PC-9 (cell line): ENCODE data around the gene ACTN2. TPM values are rescaled to one million over a fixed set of nuclear protein-coding genes. Genes with fewer than 3 reads are reported as not detected.

Experiments used
- BruUV-seq: library from RNA; stranded (reverse); fragments of 400-500 nt; replicated peaks from 2 replicates; lab custom pipeline; 2021; lab: Mats Ljungman, UMichigan
- CTCF ChIA-PET: fragments of 300-600 bp; sonication (Branson Sonifier 250); formaldehyde crosslinking; loops from one replicate; lab custom pipeline; 2022; ENCODE audit warnings: antibody characterized with exemption; lab: Charles Lee
- POLR2A ChIA-PET: fragments of 300-600 bp; sonication (Branson Sonifier 250); formaldehyde crosslinking; loops from one replicate; lab custom pipeline; 2022; ENCODE audit warnings: antibody characterized with exemption; ENCODE audit not compliant: unreplicated experiment; lab: Charles Lee
- DNase-seq, 2 experiments: peaks; one replicate each; pipeline versions ENCODE4 v3.0.0 to v3.0.0-alpha.2; 2015 to 2022; ENCODE audit warnings: mixed read lengths in 1 of 2
- H2AFZ ChIP-seq: fragments of 200-600 bp; sonication (generic); 2 replicates; pipeline ENCODE4 v1.8.1; 2017; ENCODE audit warnings: antibody characterized with exemption
- H3F3A ChIP-seq: fragments of 200-600 bp; sonication (generic); 2 replicates; pipeline ENCODE4 v1.8.1; 2017; ENCODE audit warnings: antibody characterized with exemption, mild to moderate bottlenecking, low read depth; ENCODE audit not compliant: insufficient read depth
- H3K27ac ChIP-seq: fragments of 200-600 bp; sonication (generic); 2 replicates; pipeline ENCODE4 v1.6.1; 2016; ENCODE audit warnings: mixed run types
- H3K27me3 ChIP-seq: fragments of 200-600 bp; sonication (generic); 2 replicates; pipeline ENCODE4 v1.6.1; 2016; ENCODE audit warnings: low read depth, mixed run types; ENCODE audit not compliant: insufficient read depth
- H3K36me3 ChIP-seq: fragments of 200-600 bp; sonication (generic); 2 replicates; pipeline ENCODE4 v1.6.1; 2016; ENCODE audit warnings: low read depth, mixed run types
- H3K4me1 ChIP-seq: fragments of 200-600 bp; sonication (generic); replicated peaks from 2 replicates; pipeline ENCODE4 v1.6.1; 2016; ENCODE audit warnings: mixed run types; ENCODE audit not compliant: insufficient read depth
- H3K4me2 ChIP-seq: fragments of 200-600 bp; sonication (generic); 2 replicates; pipeline ENCODE4 v1.6.1; 2017; ENCODE audit warnings: mixed run types
- H3K4me3 ChIP-seq: fragments of 200-600 bp; sonication (generic); 2 replicates; pipeline ENCODE4 v1.6.1; 2016; ENCODE audit warnings: mixed run types
- H3K79me2 ChIP-seq: fragments of 200-600 bp; sonication (generic); 2 replicates; pipeline ENCODE4 v1.6.1; 2017; ENCODE audit warnings: low read depth, mixed run types
- H3K9me2 ChIP-seq: fragments of 200-600 bp; sonication (generic); 2 replicates; pipeline ENCODE4 v1.8.1; 2017; ENCODE audit warnings: mild to moderate bottlenecking; ENCODE audit not compliant: insufficient read depth
- H3K9me3 ChIP-seq: fragments of 200-600 bp; sonication (generic); 2 replicates; pipeline ENCODE4 v1.8.1; 2016; ENCODE audit warnings: low read depth; ENCODE audit not compliant: insufficient read depth
- H4K20me1 ChIP-seq: fragments of 200-600 bp; sonication (generic); 2 replicates; pipeline ENCODE4 v1.8.1; 2017; ENCODE audit not compliant: insufficient read depth
- CTCF ChIP-seq: fragments of 200-600 bp; sonication (generic); conservative IDR thresholded peaks from 2 replicates; pipeline ENCODE4 v1.6.1; 2017; ENCODE audit warnings: mixed run types, antibody characterized with exemption, mild to moderate bottlenecking, moderate library complexity
- EZH2 ChIP-seq: fragments of 200-600 bp; sonication (generic); IDR thresholded peaks from 2 replicates; pipeline ENCODE4 v1.8.0; 2017; ENCODE audit warnings: antibody characterized with exemption, low read depth
- intact Hi-C: fragments of 100-400 bp; cut with micrococcal nuclease; formaldehyde crosslinking; loops from one replicate; pipeline ENCODE4 v1.10.0; 2022; ENCODE audit not compliant: unreplicated experiment
- total RNA-seq: library from RNA; stranded (reverse); gene quantifications from 2 replicates; pipeline ENCODE4 v1.2.3, GENCODE V29; 2021

Gene ACTN2
- total RNA-seq, 1 experiment from 2014 or later: not detected

- H3K4me3 ChIP-seq: no peak overlapping the region
- peaks cover 95% of the 10 kb centered on the region for H3K27me3 ChIP-seq
- H4K20me1 ChIP-seq: no peaks in the 10 kb centered on the region
- H3F3A ChIP-seq: no peaks in the 10 kb centered on the region
- no peaks in the 10 kb centered on the region for H3K36me3 ChIP-seq
- no peak for DNase-seq
- H3K4me2 ChIP-seq: no peak overlapping the region
- H2AFZ ChIP-seq: no peak overlapping the region
- no peaks in the 10 kb centered on the region for H3K79me2 ChIP-seq
- no peaks in the 10 kb centered on the region for H3K9me3 ChIP-seq
- intact Hi-C loops: no loop called here
- no peak overlapping the region for H3K27ac ChIP-seq
- TF ChIP-seq CTCF (no peak), EZH2 (no peak)
- no peaks in the 10 kb centered on the region for H3K4me1 ChIP-seq
- no TSS peak for BruUV-seq
- no peaks in the 10 kb centered on the region for H3K9me2 ChIP-seq
- ChIA-PET POLR2A (no interaction called here), CTCF (no interaction called here)
Observed at GRCh38 chr1:236724506-236724905, 38.2 kb downstream of the ACTN2 start.

- ChIA-PET CTCF (no interaction called here), POLR2A (no interaction called here)
- intact Hi-C loops: no loop called here
- Histone ChIP-seq H3K4me3 (no peak overlapping the region), H3K9me3 (no peaks in the 10 kb centered on the region), H3K27me3 (peaks cover 95% of the 10 kb centered on the region), H3F3A (no peaks in the 10 kb centered on the region), H3K36me3 (no peaks in the 10 kb centered on the region), H3K9me2 (no peaks in the 10 kb centered on the region), H4K20me1 (no peaks in the 10 kb centered on the region), H3K27ac (no peak overlapping the region), H3K79me2 (no peaks in the 10 kb centered on the region), H3K4me2 (no peak overlapping the region), H2AFZ (no peak overlapping the region), H3K4me1 (no peaks in the 10 kb centered on the region)
- no TSS peak for BruUV-seq
- no peak for TF ChIP-seq EZH2
- no peak for TF ChIP-seq CTCF
- DNase-seq: no peak
Observed at GRCh38 chr1:236725668-236726067, 39.4 kb downstream of the ACTN2 start.

GRCh38 chr1:236727521-236727920 is 41.2 kb downstream of the ACTN2 start:
- Histone ChIP-seq H3K9me3 (no peaks in the 10 kb centered on the region), H3K79me2 (no peaks in the 10 kb centered on the region), H3K4me2 (no peak overlapping the region), H3F3A (no peaks in the 10 kb centered on the region), H2AFZ (no peak overlapping the region), H3K9me2 (no peaks in the 10 kb centered on the region), H4K20me1 (no peaks in the 10 kb centered on the region), H3K4me3 (no peak overlapping the region), H3K27ac (no peak overlapping the region), H3K4me1 (no peaks in the 10 kb centered on the region), H3K36me3 (no peaks in the 10 kb centered on the region), H3K27me3 (peaks cover 96% of the 10 kb centered on the region)
- POLR2A ChIA-PET: no interaction called here
- TF ChIP-seq EZH2: no peak
- TF ChIP-seq CTCF: no peak
- CTCF ChIA-PET: no interaction called here
- DNase-seq: no peak
- intact Hi-C loops: no loop called here
- no TSS peak for BruUV-seq
